Renal pelvis (tissue), 12 donors: ENCODE measurements around the gene ATP10D. TPM values are rescaled to one million over a fixed set of nuclear protein-coding genes. Genes with fewer than 3 reads are reported as not detected.
A peak's percentile ranks its signal among the peaks of the same experiment; 100 is the strongest.

Experiments
- DNase-seq: peaks from one replicate; pipeline ENCODE4 v3.0.0-alpha.2; 2013
- long read RNA-seq, 16 experiments: transcript quantifications; one replicate each; lab custom pipeline, GENCODE V29; 2026
- polyA plus RNA-seq, 3 donors: library from polyadenylated mRNA; unstranded; fragments of 120-200 nt; gene quantifications; one replicate each; pipeline ENCODE4 v1.2.1, GENCODE V29; 2013; ENCODE audit not compliant: insufficient read length in 3 of 3

ATP10D gene
- 10 to 100 TPM; 39.8 to 53.5 (median 51.9) TPM for polyA plus RNA-seq
- long read RNA-seq, donor 1, full-length matches to known transcripts: 2 of 7 reads
- long read RNA-seq, donor 1, partial matches to known transcripts: 5 of 7 reads
- long read RNA-seq, donor 1, other reads (novel, unspliced or antisense): 0 of 7 reads
- long read RNA-seq, donor 2, full-length matches to known transcripts: 2 of 2 reads
- long read RNA-seq, donor 2, partial matches to known transcripts: 0 of 2 reads
- long read RNA-seq, donor 2, other reads (novel, unspliced or antisense): 0 of 2 reads
- long read RNA-seq, donor 3, full-length matches to known transcripts: 2 of 2 reads
- long read RNA-seq, donor 3, partial matches to known transcripts: 0 of 2 reads
- long read RNA-seq, donor 3, other reads (novel, unspliced or antisense): 0 of 2 reads
- long read RNA-seq, donor 4: 0 reads
- long read RNA-seq, donor 5: 0 reads
- long read RNA-seq, donor 6, transcript ATP10D-206 (2 exons, 566 nt): major isoform, 5 of 21 reads
- long read RNA-seq, donor 6, partial matches to known transcripts: 16 of 21 reads
- long read RNA-seq, donor 6, other reads (novel, unspliced or antisense): 0 of 21 reads
- long read RNA-seq, donor 7, full-length matches to known transcripts: 2 of 7 reads
- long read RNA-seq, donor 7, partial matches to known transcripts: 5 of 7 reads
- long read RNA-seq, donor 7, other reads (novel, unspliced or antisense): 0 of 7 reads
- long read RNA-seq, donor 8: 0 reads
- long read RNA-seq, donor 9, partial matches to known transcripts: 11 of 14 reads
- long read RNA-seq, donor 9, other reads (novel, unspliced or antisense): 0 of 14 reads
- long read RNA-seq, donor 10, partial matches to known transcripts: 12 of 15 reads
- long read RNA-seq, donor 10, other reads (novel, unspliced or antisense): 0 of 15 reads
- long read RNA-seq, donor 11, full-length matches to known transcripts: 2 of 2 reads
- long read RNA-seq, donor 11, partial matches to known transcripts: 0 of 2 reads
- long read RNA-seq, donor 11, other reads (novel, unspliced or antisense): 0 of 2 reads
- long read RNA-seq, donor 12, transcript ATP10D-206 (2 exons, 566 nt): major isoform, 8 of 26 reads
- long read RNA-seq, donor 12, partial matches to known transcripts: 18 of 26 reads
- long read RNA-seq, donor 12, other reads (novel, unspliced or antisense): 0 of 26 reads
- long read RNA-seq, donor 13, partial matches to known transcripts: 0 of 2 reads
- long read RNA-seq, donor 13, other reads (novel, unspliced or antisense): 0 of 2 reads
- long read RNA-seq, donor 14, full-length matches to known transcripts: 4 of 12 reads
- long read RNA-seq, donor 14, partial matches to known transcripts: 8 of 12 reads
- long read RNA-seq, donor 14, other reads (novel, unspliced or antisense): 0 of 12 reads
- long read RNA-seq, donor 15, full-length matches to known transcripts: 6 of 18 reads
- long read RNA-seq, donor 15, partial matches to known transcripts: 12 of 18 reads
- long read RNA-seq, donor 15, other reads (novel, unspliced or antisense): 0 of 18 reads
- long read RNA-seq, donor 16, full-length matches to known transcripts: 3 of 13 reads
- long read RNA-seq, donor 16, partial matches to known transcripts: 10 of 13 reads
- long read RNA-seq, donor 16, other reads (novel, unspliced or antisense): 0 of 13 reads

DNA sequence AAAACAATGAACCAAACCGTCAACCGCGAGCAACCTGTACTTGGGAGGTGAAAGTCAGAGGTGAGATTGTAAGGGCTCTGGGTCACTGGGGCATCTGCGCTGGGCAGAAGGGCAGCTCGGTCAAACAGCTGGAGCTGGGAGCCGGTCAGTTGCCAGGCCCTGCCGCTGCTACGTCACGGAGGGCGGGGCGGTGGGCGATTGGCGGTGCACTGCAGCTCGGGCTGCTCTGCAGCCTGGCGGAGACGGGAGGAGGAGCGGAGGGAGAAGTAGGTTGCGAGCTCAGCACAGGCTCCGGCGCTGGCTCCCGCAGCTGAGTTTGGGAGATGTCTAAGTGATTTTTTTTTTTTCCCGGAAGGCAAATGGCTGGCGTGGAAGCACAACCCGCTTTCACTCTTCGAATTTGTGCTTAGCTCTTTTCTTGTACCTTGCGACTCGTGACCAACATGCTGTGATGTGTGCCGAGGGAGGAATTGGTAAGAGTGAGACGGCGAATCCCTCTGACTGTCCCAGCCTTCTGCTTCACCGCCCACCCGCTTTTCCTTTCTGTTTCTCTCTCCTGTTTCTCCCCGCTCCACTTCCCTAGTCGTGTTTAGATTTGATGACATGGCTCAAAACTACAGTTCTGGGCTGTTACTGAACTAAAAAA is at the start of gene ATP10D:
TSS of gene ATP10D (plus strand) at position 229 of the 646 bp plus-strand sequence. CDS start 27,266 bp downstream, outside the sequence.
- DNase-seq: peak; percentile 93

GRCh38 chr4:47442980-47443379 is 42.1 kb upstream of the ATP10D start:
- DNase-seq: no peak

DNA sequence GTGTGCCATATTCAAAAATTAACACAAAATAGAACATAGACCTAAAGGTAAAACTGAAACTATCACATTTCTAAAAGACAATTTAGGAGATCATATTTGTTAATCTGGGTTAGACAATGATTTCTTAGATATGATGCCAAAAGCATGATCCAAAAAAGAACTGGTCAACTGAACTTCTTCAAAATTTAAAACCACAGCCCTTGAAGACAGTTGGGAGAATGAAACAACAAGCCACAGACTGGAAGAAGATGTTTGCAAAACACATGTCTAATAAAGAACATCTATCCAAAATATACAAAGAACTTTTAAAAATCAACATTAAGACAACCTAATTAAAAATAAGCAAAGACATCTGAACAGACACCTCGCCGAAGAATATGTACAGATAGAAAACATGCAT is 41.0 kb upstream of the ATP10D start:
- DNase-seq: no peak

DNA sequence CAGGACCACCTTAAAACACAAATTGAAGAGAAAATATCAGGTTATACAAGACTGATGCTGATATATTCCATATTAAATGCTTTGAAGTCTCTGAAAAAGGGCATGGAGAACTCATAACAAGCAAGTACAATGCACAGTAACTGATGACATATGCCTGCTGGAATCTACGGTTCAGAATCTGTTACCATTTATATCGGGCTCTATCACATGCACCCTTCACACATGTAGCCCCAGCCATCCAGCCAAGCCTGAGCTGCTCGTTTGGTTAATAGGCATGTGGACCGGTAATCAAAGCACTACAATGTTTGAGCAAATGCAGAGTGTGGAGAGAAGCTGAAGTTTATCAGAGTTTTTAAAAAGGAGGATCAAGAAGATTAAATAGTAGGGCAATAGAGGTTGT is 33.4 kb upstream of the ATP10D start:
- DNase-seq: no peak

DNA sequence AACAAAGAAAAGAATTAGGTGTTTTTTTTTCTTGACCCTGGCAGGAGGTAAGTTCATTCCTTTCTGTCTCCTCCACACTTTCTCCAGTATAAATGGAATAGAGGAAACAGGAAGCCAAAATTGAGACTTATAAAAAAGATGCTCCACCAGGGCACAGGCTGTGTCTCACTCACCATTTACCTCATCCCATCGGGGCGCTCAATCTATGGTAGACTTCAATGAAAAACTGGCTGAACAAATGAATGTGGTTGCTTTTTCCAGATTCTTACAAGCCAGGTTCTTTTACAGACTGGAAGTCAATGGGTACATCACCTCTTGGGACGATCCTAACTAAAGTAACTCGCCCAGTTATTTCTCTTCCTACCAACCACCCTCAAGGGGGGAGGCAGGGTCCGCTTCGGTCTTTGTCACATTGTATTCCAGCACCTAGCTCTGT is 22.3 kb upstream of the ATP10D start:
- no peak for DNase-seq

GRCh38 chr4:47463235-47463956 is 21.7 kb upstream of the ATP10D start, which contains the start of gene COMMD8:
Gene COMMD8, minus strand, starts transcription at chr4:47463702. Its CDS starts 51 bp downstream, at chr4:47463651.
- DNase-seq: peak; percentile 96

DNA sequence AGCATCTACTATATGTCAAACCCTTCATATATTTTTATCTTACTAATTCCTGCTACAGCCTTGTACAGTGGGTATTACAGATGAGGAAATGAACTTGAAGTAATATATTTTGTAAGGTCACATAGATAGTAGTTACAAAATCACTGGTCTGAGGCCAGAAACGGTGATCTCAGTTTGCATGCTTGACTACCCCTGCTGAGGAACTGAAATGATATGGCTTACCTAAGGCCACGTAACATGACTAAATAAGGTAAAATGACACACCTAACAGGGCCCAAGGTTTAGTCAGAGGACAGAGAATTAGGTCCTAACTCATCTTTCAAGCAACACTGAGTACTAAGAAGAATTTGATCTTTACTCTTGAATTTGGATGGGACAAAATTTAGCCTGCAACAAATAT is 20.1 kb upstream of the ATP10D start:
- no peak for DNase-seq

DNA sequence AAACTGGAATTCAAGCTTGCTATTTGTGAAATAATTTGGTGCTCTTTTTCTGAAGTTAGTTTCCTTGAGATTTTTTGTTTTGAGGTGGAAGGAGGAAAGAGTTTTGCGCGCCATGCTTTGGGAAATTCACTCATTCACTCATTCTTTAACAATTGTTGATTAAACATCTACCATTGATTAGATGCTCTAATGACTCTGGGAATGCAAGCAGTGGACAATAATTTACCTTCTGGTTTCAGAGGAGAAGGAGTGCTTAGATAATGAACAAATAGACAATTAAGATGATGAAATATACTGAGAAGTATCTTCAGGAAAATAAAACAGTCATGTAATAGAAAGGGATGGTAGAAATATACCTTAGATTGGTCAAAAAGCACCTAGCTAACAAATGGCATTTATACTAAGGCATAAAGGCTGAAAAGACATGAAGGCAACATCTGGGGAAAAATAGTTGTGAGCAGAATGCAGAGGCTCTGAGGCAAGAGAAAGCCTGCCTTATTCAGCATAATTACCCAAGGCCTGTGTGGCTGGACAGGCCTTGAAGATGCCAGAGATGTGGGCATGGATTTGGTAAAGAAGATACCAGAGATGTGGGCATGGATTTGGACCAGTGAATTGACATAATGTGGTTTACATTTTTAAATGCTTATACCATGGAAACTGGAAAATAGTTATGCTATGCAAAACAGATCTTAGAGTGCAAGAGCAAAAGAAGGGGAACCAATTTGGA is 18.9 kb upstream of the ATP10D start:
- DNase-seq: no peak

- DNase-seq: no peak
These were observed 16.2 kb upstream of the ATP10D start for GRCh38 chr4:47468706-47469365.

DNA sequence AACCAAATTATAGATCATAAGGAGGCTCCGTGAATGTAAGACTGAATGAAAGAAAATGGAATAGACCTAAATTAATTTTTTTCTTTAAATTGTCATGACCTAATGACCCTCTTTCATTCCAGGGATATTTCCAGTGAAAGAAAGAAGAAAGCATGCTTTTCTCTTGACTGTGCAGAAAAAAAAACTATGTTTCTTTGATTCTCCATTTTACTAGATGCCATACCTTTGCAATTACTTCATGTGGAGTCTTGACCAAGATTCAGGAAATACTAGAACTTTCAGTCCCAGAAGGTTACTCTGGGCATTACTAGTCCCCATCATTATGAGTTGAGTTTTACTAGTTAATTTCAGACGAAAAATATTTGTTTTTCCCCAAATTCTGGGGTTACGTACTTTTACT is 15.1 kb upstream of the ATP10D start:
- no peak for DNase-seq

DNA sequence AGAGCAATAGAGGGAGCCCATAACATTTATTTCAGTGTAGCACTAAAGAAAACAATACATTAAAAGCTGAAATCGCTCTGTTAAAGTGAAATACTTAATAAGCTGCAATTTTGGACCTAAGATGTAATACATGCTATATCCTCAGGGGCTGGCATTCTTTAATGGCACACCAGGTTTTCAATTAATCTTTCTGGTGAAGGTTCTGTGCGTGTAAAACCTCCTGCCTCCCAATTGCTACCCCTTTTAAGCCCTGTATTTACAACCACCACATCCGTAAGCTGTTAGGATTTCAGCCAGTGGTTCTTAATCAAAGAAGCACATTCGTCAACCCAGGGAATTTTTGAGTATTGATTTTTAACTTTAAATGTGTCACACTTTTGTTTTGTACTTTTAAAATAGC is 14.0 kb upstream of the ATP10D start:
- no peak for DNase-seq

DNA sequence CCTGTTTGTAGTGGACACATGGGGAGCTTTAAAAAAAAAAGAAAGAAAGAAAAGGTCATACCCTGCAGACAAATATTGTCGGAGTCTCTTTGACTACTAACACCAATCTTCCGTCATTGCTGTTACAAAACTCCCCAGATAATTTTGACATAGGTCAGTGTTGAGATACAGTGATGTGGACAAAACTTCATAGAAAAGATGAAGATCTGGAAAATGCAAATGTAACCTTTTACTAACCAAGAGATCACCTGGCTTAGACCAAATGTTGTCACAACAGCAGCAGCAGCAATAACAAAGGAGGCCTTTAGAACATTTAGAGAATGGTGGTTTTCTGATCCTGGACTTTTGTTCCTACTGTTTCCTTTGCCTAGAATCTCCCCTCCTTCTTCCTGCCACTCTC is 13.5 kb upstream of the ATP10D start:
- no peak for DNase-seq

DNA sequence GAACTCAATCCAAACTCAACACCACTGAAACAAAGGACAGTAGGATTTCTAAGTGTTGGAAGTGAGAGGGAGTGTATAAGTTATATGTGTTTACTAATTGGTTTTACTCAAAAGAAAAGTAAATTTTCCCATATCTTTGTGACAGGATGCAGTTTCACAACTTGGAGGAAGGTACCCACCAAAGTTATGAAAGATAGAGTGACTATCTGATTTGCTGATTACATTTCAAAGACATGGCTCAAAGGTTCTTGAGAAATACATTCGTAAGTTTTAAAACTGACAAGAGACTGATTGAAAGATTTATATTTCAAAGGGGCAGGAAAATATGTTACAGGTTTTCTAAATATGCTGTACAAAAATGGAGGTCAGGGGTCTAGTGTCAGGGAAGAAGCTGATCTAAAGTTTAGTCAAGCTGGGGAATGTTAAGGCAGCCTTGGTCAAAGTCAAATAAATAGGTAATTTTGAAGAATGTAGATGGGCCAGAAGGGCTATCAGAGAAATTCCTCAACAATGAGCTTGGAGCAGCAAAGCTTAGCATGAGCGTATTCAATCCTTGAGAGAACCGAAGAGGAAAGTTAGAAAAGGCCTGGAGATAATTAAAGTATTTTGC is 11.8 kb upstream of the ATP10D start:
- DNase-seq: no peak

- no peak for DNase-seq
These were observed 10.3 kb upstream of the ATP10D start for GRCh38 chr4:47474799-47475198.

DNA sequence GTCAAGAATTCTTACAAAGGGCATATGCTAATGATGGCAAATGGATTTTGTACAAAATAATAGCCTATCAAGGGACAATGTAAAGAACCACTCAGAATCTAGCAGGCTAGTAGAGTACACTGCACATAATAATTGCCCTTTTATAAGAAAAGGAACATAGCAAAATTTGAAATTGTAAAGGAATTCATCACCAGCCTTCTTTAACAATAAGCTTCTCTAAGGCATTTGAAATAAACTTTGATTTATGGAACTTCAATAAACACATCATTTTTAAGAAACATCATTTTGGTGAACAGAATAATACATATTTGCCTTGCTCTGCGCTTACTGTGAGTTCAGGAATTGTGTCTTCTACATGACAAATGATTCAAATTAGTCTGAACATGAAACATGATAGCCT is 9.7 kb upstream of the ATP10D start:
- DNase-seq: no peak

DNA sequence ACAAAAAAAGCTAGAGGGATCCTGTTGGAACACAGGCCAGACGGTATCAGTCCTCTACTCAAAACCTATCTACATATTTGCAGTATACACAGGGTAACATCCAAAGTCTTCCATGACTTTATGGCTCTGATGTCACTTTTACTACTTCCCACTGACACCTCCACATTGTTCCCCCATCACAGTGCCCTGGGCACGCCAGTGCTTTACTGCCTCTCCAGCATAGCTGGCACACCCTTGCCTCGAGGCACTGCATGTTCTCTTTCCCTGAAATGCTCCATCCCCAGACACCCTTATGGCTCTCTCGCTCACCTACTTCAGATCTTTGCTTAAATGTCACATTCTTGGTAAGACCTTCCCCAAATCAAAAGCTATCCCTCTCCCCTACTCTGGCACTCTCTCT is 6.3 kb upstream of the ATP10D start:
- no peak for DNase-seq

DNA sequence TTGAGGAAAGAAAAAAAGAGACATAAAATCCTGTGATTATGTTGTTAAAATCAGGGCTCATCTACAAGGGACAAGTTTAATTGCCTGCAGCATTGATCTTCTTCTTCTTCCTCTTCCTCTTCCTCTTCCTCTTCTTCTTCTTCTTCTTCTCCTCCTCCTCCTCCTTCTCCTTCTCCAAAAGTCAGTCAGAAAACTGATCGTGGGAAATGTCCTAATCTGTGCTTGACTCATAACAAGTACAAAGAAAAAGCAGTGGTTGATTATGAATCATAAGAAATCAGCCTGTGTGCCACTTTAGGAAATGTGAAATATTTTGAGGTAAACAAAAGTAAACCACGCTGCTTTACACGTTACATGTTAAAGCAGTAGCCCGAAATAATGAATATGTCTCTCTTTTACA is 2.7 kb upstream of the ATP10D start:
- no peak for DNase-seq

DNA sequence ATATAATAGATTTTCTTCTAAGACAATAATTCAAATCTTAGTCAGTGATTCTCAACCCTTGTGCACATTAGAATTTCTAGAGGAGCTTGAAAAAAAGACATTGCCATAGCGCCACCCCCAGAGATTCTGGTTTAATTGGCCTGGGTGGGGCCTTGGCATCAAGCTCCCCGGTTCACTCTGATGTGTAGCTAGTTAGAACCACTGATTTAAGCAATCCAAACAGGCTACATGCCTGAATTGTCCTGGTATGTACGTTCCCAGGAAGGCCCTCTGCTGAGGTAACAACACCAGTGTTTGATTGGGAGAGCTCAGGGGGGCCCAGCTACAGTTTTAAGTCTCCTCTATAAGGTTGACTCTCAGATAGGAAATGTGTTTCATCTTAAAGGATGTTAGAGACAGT is 1.3 kb upstream of the ATP10D start:
- no peak for DNase-seq
